HG02642 (cell line): ENCODE measurements around the gene BCAT1.
"Not testable (repeated sequence)": the region's sequence is repeated elsewhere in the genome, so short reads cannot be mapped to it uniquely, and the experiment has no call there.

Experiments used
- ATAC-seq: cut with Tn5 transposase; IDR thresholded peaks from one replicate; pipeline ENCODE4 v1.9.1; 2021; ENCODE audit warnings: mild to moderate bottlenecking; ENCODE audit not compliant: unreplicated experiment, poor library complexity

Gene BCAT1

DNA sequence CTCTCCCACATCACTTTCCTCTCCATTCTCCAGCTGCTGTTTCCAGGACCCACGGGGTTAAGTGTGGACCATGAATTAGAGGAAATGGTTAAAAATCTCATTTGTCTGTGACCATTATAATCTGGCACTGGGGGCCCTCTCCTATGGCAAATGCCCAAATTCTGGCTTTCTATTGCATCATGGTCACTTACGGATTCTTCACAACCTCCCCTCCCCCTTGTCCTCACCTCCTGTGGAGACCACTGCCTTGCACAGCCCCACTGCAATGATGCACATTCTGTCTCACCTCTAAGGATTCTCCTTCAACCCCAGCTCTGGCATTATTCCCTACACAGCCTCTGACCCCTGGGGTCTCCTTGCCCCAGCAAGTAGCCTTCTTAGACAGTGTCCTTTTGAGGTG, 18.9 kb downstream of the BCAT1 start:
- no peak for ATAC-seq

DNA sequence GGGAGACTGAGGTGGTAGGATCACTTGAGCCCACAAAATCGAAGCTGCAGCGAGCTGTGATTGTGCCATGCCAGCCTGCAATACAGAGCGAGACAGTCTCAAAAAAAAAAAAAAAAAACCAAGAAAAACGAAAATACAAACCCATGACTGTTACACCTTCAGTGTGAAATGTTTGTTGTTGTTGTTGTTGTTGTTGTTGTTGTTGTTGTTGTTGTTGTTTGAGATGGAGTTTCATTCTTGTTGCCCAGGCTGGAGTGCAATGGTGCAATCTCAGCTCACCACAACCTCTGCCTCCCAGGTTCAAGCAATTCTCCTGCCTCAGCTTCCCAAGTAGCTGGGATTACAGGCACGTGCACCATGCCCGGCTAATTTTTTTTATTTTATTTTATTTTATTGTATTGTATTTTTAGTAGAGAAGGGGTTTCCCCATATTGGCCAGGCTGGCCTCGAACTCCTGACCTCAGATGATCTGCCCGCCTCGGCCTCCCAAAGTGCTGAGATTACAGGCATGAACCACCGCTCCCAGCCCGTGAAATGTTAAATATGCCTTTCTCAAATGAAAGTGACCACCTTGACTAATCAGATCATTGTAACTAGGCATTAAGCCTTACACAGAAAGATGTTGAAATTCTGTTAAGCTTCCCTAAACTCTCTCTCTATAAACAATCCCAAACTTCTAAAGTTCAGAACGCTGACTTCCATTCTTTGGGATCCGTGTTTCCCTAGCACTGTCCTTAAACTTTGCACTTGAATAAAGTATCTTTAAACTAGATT, 20.2 kb downstream of the BCAT1 start:
- ATAC-seq, result not testable (repeated sequence)

DNA sequence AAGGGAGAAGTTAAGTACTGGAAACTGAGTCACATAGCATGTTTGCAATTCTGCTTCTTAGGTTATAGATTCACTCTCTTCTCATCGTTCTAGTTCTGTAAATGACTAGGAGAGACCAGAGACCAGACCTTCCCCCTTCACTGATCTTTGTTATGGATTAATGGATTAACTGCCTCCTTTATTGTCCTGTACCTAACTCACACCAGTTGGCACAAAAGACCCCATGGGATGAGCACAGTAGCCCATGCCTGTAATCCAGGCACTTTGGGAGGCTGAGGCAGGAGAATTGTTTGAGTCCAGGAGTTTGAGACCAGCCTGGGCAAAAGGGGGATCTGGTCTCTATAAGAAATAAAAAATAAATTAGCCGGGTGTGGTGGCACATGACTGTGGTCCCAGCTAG, 20.8 kb downstream of the BCAT1 start:
- ATAC-seq, result no peak

DNA sequence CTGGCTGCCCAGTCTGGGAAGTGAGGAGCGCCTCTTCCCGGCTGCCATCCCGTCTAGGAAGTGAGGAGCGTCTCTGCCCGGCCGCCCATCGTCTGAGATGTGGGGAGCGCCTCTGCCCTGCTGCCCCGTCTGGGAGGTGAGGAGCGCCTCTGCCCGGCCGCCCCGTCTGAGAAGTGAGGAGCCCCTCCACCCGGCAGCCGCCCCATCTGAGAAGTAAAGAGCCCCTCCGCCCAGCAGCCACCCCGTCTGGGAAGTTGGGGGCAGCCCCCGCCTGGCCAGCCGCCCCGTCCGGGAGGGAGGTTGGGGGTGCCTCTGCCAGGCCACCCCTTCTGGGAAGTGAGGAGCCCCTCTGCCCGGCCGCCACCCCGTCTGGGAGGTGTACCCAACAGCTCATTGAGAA, 22.8 kb downstream of the BCAT1 start:
- not testable (repeated sequence) for ATAC-seq

DNA sequence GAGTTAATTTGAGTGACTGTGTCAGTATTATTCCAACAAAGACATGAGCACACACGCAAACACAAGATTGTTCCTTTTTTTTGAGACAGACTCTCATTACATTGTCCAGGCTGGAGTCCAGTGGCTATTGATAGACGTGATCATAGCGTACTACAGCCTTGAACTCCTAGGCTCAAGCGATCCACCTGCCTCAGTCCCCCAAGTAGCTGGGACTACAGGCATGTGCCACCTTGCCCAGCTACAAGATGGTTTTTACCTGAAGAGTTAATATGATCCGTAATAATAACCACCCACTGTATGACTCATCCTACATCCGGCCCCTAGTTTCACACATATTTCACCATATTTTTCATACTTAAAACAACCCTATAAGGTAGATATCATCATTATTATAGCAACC, 26.8 kb downstream of the BCAT1 start:
- no peak for ATAC-seq

DNA sequence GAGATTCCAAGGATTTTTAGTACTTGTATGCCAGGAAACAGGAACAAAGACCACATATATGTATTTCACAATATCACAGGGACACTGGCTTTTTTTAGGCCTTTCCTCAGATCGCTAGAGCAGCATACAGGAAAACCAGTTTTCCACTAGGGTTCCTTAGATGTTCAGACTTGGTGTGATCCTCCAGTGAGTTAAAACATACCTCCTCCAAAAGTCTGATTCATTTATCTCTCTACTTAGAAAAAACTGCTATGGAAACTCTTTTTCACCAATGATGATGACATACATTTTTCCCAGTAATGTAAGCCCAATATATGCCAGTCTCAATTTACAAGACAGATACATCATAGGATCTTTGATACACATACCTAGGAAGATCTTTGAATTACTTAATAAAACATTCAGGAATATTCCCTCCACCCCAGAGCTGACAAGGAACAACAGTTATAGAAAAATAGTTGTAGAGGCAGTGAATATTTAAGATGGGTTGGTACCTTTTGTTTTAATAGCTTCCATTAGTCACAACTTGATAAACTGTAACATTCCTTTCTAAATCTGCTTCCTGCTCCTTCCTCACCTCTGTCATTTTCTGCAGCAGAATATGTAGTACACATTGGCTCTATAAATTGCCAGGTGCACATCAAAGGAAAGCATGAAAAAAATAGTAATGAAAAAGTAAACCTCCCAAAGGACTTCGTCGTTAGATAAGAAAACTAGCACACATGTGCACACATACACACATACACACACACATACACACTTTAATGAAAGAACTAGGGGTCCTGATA, 27.5 kb downstream of the BCAT1 start:
- no peak for ATAC-seq

DNA sequence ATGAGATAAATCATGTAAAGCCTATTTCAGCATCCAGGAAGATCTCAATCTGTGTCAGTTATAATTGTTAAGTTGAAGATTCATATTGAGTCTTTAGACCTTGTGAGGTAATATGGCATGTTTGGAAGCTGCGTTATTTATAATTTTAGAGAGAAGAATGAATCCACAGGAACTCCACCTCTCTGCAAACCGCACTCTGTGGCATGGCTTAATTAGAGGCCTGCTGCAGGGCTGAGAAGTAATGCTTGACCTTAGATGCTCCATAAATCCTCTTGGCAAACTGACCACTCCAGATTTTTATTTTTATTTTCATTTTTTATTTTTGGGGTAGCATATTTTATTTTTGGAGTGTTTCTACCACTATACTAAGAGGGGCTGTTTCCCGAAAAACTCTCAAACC, 28.8 kb downstream of the BCAT1 start:
- ATAC-seq, result no peak

DNA sequence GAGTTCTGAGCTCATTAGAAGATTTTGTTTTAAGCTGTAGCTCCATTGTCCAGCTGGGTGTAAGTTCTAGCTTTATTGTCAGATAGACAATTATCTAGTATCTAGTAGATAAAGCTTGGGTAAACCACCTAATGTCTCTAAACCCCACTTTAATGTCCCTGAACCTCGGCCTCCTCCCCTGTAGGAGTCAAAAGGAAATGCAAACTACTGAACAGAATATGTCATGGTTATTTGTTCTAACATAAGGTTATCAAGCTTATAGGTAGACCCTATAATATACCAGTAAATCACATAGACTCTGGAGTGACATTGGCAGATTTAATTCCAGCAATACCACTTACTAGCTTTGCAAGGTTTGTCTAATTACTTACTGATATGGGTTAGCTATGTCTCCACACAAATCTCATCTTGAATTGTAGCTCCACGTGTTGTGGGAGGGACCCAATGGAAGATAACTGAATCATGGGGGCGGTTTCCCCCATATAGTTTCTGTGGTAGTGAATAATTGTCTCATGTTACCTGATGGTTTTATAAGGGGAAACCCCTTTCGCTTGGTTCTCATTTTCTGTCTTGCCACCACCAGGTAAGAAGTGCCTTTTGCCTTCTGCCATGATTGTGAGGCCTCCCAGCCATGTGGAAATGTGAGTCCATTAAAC, 29.4 kb downstream of the BCAT1 start:
- no peak for ATAC-seq

DNA sequence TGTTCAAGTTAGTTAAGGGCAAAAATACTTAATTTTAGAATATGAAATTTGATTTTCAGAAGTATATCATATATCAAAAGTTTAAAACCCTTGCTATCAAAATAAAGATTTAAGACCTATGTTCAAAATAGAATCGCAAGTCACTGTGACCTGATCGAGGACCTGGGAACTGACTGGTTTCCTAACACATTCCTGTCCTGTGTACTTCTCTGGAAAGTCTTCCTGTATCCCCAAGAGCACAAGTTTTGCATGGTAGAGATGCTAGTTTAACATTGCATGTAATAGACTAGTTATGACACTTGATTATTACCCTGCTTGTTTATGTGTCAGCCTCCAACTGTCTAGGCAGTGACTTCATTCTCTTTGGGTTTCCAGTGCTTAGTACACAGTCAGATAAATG, 30.3 kb downstream of the BCAT1 start:
- ATAC-seq, result no peak

DNA sequence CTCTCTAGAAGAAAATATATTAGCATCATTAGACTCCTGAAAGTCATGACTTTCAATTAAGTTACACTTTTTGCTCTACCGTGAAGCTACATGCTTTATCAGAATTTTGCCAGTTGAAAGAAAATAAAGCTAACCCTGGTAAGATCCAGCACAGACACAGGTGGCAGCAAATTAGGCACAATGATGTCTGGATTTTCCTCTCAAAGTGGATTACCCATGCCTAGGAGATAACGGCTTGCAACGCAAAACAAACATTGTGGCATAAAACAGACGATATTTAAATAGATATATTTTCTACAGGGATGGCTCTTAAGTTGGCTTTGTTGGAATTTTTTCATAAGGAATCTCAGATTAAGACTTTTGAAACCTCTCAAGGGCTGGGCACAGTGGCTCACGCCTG, 33.4 kb downstream of the BCAT1 start:
- no peak for ATAC-seq

DNA sequence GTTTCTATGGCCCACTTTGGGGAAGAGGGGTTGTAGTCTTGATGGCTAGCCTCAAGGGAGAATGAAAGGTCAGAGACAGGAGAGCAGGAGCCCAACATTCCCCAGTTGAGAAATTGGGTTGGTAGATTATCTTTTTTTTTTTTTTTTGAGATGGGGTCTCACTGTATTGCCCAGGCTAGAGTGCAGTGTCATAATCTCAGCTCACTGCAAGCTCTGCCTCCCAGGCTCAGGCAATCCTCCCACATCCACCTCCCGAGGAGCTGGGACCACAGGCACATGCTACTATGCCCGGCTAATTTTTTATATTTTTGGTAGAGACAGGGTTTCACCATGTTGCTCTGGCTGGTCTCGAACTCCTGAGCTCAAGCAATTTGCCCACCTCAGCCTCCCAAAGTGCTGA, 34.9 kb downstream of the BCAT1 start:
- ATAC-seq, result no peak

DNA sequence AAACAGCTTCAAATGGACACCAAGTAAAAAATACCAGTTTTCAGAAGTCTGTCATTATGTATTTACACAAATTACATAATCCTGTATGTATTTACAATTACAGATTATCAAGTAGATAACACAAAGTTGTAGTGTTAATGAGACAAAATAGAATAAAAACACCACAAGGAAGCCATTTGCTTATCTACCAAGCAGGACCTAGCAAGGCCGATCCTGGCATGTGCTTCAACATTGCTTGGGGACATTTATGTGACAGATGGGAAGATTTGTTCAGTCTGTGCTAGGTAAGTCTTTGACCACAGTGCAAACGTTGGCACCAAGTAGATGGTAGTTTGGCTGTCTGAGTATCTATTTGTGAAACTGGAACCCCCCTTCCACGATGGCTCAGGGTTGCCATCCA, 35.8 kb downstream of the BCAT1 start:
- no peak for ATAC-seq

DNA sequence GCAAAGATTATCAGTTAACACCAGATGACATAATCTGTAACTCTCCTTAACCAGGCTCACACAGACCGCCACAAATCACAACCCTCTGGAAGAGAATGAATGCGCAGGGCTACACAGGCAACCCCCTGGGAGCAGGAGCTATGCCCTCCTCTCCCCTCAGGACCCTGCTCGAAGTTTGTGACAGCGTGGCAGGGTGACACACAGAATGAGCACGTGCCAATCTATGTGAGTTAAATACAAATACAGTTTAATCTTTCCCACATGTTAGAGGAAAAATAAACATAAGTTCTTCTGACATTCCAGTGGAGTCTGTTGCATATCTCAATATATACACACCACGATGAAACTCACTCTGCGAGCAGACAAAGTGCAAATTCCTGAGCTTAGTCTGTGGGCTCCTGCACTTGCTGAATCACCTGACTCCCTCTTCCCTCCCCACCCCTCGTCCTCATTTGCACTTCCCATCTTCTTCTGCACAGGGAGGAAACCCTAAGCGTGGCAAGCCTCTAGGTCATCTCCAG, 37.6 kb downstream of the BCAT1 start:
- no peak for ATAC-seq

DNA sequence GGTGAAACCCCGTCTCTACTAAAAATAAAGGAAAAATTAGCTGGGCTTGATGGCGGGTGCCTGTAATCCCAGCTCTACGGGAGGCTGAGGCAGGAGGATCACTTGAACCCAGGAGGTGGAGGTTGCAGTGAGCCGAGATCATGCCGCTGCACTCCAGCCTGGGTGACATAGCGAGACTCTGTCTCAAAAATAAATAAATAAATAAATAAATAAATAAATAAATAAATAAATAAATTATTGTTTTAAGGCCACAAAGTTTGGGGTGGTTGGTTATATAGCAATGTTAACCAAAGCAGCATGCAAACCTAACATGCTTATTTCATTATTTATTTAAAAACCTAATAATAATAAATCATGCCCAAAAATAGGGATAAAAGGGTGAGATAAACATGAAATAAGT, 38.7 kb downstream of the BCAT1 start:
- ATAC-seq, result not testable (repeated sequence)

DNA sequence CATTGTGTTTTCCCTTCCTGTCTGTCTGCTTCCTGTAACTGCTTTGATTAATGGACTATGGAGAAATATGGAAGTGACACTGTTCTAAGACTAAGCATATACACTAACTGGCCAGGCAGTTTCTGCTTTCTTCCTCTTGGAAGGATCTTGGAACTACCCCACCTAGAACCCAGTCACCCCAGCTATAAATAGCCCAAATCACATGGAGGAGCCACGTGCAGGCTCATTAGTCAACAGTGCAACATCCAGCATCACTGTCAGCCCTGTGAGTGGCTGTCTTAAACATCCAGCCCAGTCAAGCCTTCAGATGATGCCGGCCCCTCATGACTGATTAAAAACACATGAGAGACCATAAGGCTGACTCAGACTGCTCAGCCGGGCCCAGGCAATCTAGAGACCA, 39.2 kb downstream of the BCAT1 start:
- no peak for ATAC-seq

DNA sequence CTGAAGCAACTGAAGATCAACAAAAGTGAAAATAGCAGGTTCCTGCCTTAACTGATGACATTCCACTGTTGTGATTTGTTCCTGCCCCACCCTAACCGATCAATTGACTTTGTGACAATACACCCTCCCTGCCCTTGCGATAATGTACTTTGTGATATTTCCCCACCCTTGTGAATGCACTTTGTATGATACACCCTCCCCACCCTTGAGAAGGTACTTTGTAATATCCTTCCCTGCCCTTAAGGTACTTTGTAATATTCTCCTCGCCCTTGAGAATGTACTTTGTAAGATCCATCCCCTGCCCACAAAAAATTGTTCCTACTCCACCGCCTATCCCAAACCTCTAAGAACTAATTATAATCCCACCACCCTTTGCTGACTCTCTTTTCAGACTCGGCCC, 41.4 kb downstream of the BCAT1 start:
- no peak for ATAC-seq

DNA sequence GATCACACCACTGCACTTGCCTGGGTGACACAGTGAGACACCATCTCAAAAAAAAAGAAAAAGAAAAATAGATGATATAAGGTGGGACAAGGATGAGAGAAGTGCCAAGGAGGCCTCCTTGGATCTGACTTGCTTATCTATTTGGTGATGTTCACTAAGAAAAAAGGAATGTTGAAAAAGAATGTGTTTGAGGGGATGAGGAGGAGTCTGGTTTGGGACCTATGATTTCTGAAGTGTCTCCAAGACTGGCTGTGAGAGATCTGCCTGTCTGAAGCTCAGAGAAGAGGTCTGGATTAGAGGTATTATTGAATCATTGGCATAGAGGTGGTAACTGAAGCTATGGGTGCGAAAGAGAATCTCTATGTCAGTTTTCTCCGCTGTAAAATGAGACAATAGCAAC, 42.8 kb downstream of the BCAT1 start:
- ATAC-seq, result no peak

DNA sequence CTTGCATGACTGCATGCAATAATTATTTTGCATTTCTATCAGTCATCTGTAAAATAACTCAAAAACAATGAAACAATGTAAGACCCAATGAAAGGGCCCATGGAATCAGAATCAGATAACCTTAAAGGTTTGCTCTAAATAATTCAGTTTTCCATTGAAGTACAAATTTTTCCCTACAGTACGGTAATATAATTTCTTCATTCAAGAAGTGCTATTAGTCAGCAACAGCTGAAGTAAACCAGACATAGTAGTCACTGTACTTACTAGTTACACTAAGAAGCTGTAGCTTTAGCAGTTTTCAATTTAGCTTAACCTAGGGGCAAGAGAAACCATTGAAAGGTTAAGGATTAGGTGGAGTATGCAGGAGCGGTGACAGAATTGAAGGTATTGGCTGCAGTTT, 43.5 kb downstream of the BCAT1 start:
- ATAC-seq, result no peak

DNA sequence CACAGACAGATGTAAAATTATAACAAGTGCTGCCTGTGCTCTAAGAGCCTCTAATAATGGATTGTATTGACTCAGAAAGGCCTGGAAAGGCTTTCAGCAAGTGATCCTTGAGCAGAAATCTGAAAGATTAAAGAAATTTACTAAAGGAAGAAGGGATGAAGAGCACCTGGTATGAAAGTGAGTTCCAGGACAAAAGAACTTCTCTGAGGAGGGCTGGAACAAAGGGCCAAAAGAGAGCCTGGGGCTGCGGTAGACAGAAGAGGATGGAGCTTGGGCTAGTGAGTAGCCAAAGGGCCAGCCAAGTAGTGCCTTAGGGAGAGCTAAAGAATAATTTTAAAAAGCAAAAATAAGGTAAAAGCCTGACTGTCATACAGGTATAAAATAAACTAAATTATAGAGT, 44.0 kb downstream of the BCAT1 start:
- ATAC-seq, result no peak

DNA sequence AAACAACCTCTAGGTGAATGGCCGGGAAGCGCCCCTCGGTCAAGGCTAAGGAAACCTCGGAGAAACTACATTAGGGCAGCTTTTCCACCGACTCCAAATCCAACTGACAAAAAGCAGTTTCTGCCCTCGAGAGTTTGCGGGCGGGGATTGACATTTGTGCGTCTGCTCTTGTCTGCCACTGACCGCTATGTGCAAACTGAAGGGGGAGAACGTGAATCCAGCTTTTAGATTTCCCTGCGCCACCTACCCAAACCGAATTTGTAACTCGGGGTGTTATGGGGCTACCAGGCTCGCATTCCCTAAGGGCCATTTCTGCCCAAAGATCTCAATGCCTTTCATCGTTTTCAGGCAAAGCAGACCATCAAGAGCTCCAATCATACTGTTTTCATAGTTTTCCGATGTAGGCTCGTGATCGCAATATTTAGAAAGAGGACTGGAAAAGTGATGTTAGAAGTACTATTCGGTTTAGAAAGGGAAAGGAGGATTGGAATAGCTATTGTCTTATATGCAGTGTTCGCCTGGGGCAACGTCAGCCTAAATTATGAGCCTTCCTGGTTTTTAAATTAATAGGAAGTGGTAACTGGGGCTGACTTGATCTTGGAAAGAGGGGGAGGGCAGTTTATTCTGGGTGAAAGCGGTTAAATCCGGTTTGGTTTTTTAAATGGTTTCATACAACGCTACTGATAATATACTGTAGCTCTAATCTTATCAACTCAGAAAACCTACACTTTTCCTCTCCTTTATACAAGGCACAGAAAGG, 45.4 kb downstream of the BCAT1 start:
- ATAC-seq, result no peak
